Astrocyte of the cerebellum (primary cell): Measurements from ENCODE around the gene MYLIP.
"Not testable (repeated sequence)": the region's sequence is repeated elsewhere in the genome, so short reads cannot be mapped to it uniquely, and the experiment has no call there.

Experiments
- DNase-seq: peaks from one replicate; pipeline ENCODE4 v3.0.0-alpha.2; 2011; ENCODE audit warnings: low read depth
- H3K4me3 ChIP-seq: 2 replicates; pipeline ENCODE4 v1.5.1; 2011; ENCODE audit warnings: mild to moderate bottlenecking, low read depth, low read length, moderate library complexity
- CTCF ChIP-seq: IDR thresholded peaks from 2 replicates; pipeline ENCODE4 v1.5.1; 2012; ENCODE audit warnings: low read length, low read depth, moderate library complexity, mild to moderate bottlenecking; ENCODE audit errors: missing control alignments
- in situ Hi-C: cut with HindIII; loops from 2 replicates; pipeline ENCODE4 v1.10.0; 2017; ENCODE audit warnings: low sequenced_read_pairs

The MYLIP gene

GRCh38 chr6:16171400-16171799, 42.5 kb downstream of the MYLIP start:
- no peak for DNase-seq
- H3K4me3 ChIP-seq, result no peak overlapping the region
- in situ Hi-C loops, result no loop called here
- no peak for TF ChIP-seq CTCF

GRCh38 chr6:16173167-16173940, 44.5 kb downstream of the MYLIP start:
- TF ChIP-seq CTCF, result no peak

GRCh38 chr6:16174416-16175078, 45.7 kb downstream of the MYLIP start:
- no peak for TF ChIP-seq CTCF
- no peak for DNase-seq
- H3K4me3 ChIP-seq, result no peak overlapping the region
- in situ Hi-C loops, result loop anchor here (25.0 kb wide), 1 partner anchor 487 kb away; no protein-coding TSS in a partner anchor

More at GRCh38 chr6:16173167-16173940, 44.5 kb downstream of the MYLIP start:
- no peak for DNase-seq
- in situ Hi-C loops, result no loop called here
- H3K4me3 ChIP-seq, result no peak overlapping the region

GRCh38 chr6:16176600-16176999, 47.7 kb downstream of the MYLIP start:
- DNase-seq, H3K4me3 ChIP-seq: not testable (repeated sequence)
- in situ Hi-C loops, result loop anchor here (25.0 kb wide), 1 partner anchor 489 kb away; no protein-coding TSS in a partner anchor

- DNase-seq, result no peak
- no peak for TF ChIP-seq CTCF
- in situ Hi-C loops, result loop anchor here (25.0 kb wide), 1 partner anchor 491 kb away; no protein-coding TSS in a partner anchor
- H3K4me3 ChIP-seq, result no peak overlapping the region
Measured at GRCh38 chr6:16177881-16178280, 49.0 kb downstream of the MYLIP start.

GRCh38 chr6:16178351-16178750, 49.5 kb downstream of the MYLIP start:
- TF ChIP-seq CTCF, result no peak
- H3K4me3 ChIP-seq, result no peak overlapping the region
- DNase-seq, result no peak
- in situ Hi-C loops, result loop anchor here (25.0 kb wide), 1 partner anchor 491 kb away; no protein-coding TSS in a partner anchor

- TF ChIP-seq CTCF, result no peak
- no peak for DNase-seq
Measured at GRCh38 chr6:16179063-16179462, 50.2 kb downstream of the MYLIP start.

More at GRCh38 chr6:16179063-16179462, 50.2 kb downstream of the MYLIP start:
- no peak overlapping the region for H3K4me3 ChIP-seq
- in situ Hi-C loops, result loop anchor here (25.0 kb wide), 1 partner anchor 492 kb away; no protein-coding TSS in a partner anchor
